Hepatocyte (in vitro differentiated cells): ENCODE measurements around the gene KIAA1549. TPM values are rescaled to one million over a fixed set of nuclear protein-coding genes. Genes with fewer than 3 reads are reported as not detected.

Experiments used
- DNase-seq: peaks from one replicate; pipeline ENCODE4 v3.0.0-alpha.2; 2016; ENCODE audit warnings: low spot score
- H2AFZ ChIP-seq: fragments of 200-600 bp; sonication (generic); 2 replicates; pipeline ENCODE4 v1.6.0; 2016; ENCODE audit warnings: antibody characterized with exemption, mild to moderate bottlenecking
- H3K27ac ChIP-seq: fragments of 200-600 bp; sonication (generic); 2 replicates; pipeline ENCODE4 v1.5.1; 2016; ENCODE audit warnings: mild to moderate bottlenecking
- H3K27me3 ChIP-seq: fragments of 200-600 bp; sonication (generic); 2 replicates; pipeline ENCODE4 v1.6.1; 2016
- H3K36me3 ChIP-seq: fragments of 200-600 bp; sonication (generic); replicated peaks from 2 replicates; pipeline ENCODE4 v1.5.1; 2016; ENCODE audit warnings: low read depth; ENCODE audit not compliant: insufficient read depth
- H3K4me1 ChIP-seq: fragments of 200-600 bp; sonication (generic); 2 replicates; pipeline ENCODE4 v1.5.1; 2016; ENCODE audit warnings: mild to moderate bottlenecking, moderate library complexity; ENCODE audit not compliant: insufficient read depth
- H3K4me2 ChIP-seq: fragments of 200-600 bp; sonication (generic); 2 replicates; pipeline ENCODE4 v1.6.0; 2016
- H3K4me3 ChIP-seq: fragments of 200-600 bp; sonication (generic); 2 replicates; pipeline ENCODE4 v1.5.1; 2016; ENCODE audit warnings: mild to moderate bottlenecking
- H3K79me2 ChIP-seq: fragments of 200-600 bp; sonication (generic); 2 replicates; pipeline ENCODE4 v1.6.0; 2017; ENCODE audit warnings: mild to moderate bottlenecking
- H3K9me2 ChIP-seq: fragments of 200-600 bp; sonication (generic); replicated peaks from 2 replicates; pipeline ENCODE4 v1.6.0; 2017; ENCODE audit warnings: mild to moderate bottlenecking; ENCODE audit not compliant: insufficient read depth
- H3K9me3 ChIP-seq: fragments of 200-600 bp; sonication (generic); 2 replicates; pipeline ENCODE4 v1.5.1; 2016; ENCODE audit warnings: low read depth, mild to moderate bottlenecking
- H4K20me1 ChIP-seq: fragments of 200-600 bp; sonication (generic); 2 replicates; pipeline ENCODE4 v1.6.0; 2016; ENCODE audit warnings: mild to moderate bottlenecking; ENCODE audit not compliant: insufficient read depth, poor library complexity, severe bottlenecking
- CTCF ChIP-seq: fragments of 200-600 bp; sonication (generic); IDR thresholded peaks from 2 replicates; pipeline ENCODE4 v1.5.1; 2016; ENCODE audit warnings: antibody characterized with exemption, mild to moderate bottlenecking; ENCODE audit not compliant: poor library complexity
- EZH2 ChIP-seq: fragments of 200-600 bp; sonication (generic); IDR thresholded peaks from 2 replicates; pipeline ENCODE4 v1.6.1; 2016; ENCODE audit warnings: antibody characterized with exemption, mild to moderate bottlenecking, borderline replicate concordance
- EZH2phosphoT487 ChIP-seq: fragments of 200-600 bp; sonication (generic); IDR thresholded peaks from one replicate; pipeline ENCODE4 v1.6.1; 2018; ENCODE audit warnings: antibody characterized with exemption, mild to moderate bottlenecking, low read depth, moderate library complexity; ENCODE audit not compliant: unreplicated experiment, severe bottlenecking
- WGBS: methylation state at CpG from one replicate; pipeline ENCODE4 v1.1.6; 2016; ENCODE audit warnings: low lambda C conversion rate; ENCODE audit errors: missing lambda C conversion rate; 5-methylcytosine and 5-hydroxymethylcytosine counted together
- polyA plus RNA-seq: library from polyadenylated mRNA; unstranded; fragments of >200 nt; fragmentation: Nextera tagmentation; extraction: Ambion mirVana; gene quantifications from 2 replicates; pipeline ENCODE4 v1.2.1, GENCODE V29; 2016
- total RNA-seq: library from RNA; depleted of rRNA; stranded (reverse); fragments of >200 nt; gene quantifications from 2 replicates; pipeline ENCODE4 v1.2.3, GENCODE V29; 2014

Gene KIAA1549
- total and polyA plus RNA-seq, 2 experiments from 2014 or later = 3.4 to 7.3 TPM

DNA sequence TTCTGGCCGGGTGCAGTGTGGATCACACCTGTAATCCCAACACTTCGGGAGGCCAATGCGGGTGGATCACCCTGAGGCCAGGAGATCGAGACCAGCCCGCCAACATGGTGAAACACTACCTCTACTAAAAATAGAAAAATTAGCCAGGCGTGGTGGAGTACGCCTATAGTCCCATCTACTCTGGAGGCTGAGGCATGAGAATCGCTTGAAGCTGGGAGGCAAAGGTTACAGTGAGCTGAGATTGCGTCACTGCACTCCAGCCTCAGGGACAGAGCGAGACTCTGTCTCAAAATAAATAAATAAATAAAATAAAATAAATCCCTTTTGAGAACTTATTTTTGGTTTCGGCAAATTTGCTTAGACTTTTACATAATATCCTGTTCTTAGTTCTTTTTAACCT is 151.9 kb downstream of the KIAA1549 start:
- Histone ChIP-seq H3K4me1 (no peaks in the 10 kb centered on the region), H3K4me2 (no peak overlapping the region), H3K36me3 (no peaks in the 10 kb centered on the region), H2AFZ (no peak overlapping the region), H3K9me3 (no peaks in the 10 kb centered on the region), H3K9me2 (no peaks in the 10 kb centered on the region), H3K4me3 (no peak overlapping the region), H3K27ac (no peak overlapping the region), H3K27me3 (no peaks in the 10 kb centered on the region), H4K20me1 (no peaks in the 10 kb centered on the region), H3K79me2 (no peaks in the 10 kb centered on the region)
- DNase-seq = no peak
- TF ChIP-seq EZH2phosphoT487 = no peak
- no peak for TF ChIP-seq EZH2
- no peak for TF ChIP-seq CTCF
- WGBS = 93% methylated on average over 11 of the region's 11 CpGs

DNA sequence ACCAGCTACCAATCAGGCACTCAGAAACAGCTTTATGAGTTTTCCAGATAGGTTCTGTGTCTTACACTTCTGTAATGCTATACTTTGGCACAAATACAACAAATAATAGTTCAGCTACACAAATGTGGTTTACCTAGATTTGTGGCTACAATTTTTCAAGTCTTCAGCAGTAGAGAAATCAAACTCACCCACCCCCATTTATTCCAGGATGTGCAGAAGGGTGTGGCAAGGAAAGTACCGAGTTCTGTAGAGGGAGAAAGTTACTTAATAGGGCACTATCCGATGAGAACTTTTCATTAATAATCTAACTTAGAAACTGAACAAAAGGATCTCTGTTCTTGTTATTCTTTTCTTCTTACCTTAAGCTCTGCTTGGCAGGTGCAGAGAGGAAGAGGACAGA is 152.9 kb downstream of the KIAA1549 start:
- Histone ChIP-seq H3K9me2 (no peaks in the 10 kb centered on the region), H3K27me3 (no peaks in the 10 kb centered on the region), H3K4me2 (no peak overlapping the region), H4K20me1 (no peaks in the 10 kb centered on the region), H3K36me3 (no peaks in the 10 kb centered on the region), H3K27ac (no peak overlapping the region), H2AFZ (no peak overlapping the region), H3K9me3 (no peaks in the 10 kb centered on the region), H3K4me1 (no peaks in the 10 kb centered on the region), H3K4me3 (no peak overlapping the region), H3K79me2 (no peaks in the 10 kb centered on the region)
- TF ChIP-seq CTCF = no peak
- no peak for TF ChIP-seq EZH2phosphoT487
- no peak for TF ChIP-seq EZH2
- WGBS = 80% methylated on average over 2 of the region's 2 CpGs
- DNase-seq = no peak

DNA sequence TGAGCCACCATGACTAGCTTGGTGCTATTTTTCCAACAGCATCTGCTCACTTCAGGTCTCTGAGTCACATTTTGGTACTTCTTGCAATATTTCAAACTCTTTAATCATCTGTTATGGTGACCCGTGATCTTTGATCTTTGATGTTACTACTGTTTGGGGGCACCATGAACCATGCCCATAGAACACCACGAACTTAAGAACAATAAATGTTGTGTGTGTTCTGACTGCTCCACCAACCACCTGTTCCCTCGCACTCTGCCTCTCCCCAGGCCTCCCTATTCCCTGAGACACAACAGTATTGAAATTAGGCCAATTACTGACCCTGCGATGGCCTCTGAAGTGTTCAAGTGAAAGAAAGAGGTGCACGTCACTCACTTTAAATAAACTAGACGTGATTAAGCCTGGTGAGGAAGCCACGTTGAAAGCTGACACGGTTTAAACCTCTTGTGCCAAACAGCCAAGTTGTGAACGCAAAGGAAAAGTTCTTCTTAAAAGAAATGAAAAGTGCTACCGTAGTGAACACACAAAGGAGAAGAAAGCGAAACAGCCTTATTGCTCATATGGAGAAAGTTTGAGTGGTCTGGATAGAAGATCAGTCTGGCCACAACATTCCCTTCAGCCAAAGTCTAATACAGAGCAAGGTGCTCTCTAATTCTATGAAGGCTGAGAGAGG is 156.0 kb downstream of the KIAA1549 start:
- H3K9me3 ChIP-seq = no peaks in the 10 kb centered on the region
- no peak overlapping the region for H3K4me3 ChIP-seq
- no peak overlapping the region for H2AFZ ChIP-seq
- H3K4me1 ChIP-seq = no peaks in the 10 kb centered on the region
- no peaks in the 10 kb centered on the region for H3K9me2 ChIP-seq
- 96% methylated on average over 11 of the region's 11 CpGs for WGBS
- H3K27me3 ChIP-seq = no peaks in the 10 kb centered on the region
- TF ChIP-seq EZH2phosphoT487 (no peak), CTCF (no peak)
- DNase-seq = no peak
- H3K27ac ChIP-seq = no peak overlapping the region
- no peak overlapping the region for H3K4me2 ChIP-seq
- H3K36me3 ChIP-seq = no peaks in the 10 kb centered on the region
- H4K20me1 ChIP-seq = no peaks in the 10 kb centered on the region
- no peaks in the 10 kb centered on the region for H3K79me2 ChIP-seq
